GM12874 (cell line): ENCODE measurements around the gene RNF103.

Experiments
- CTCF ChIP-seq: IDR thresholded peaks from 2 replicates; pipeline ENCODE4 v1.5.1; 2011; ENCODE audit warnings: low read depth, mild to moderate bottlenecking, control low read depth, low read length, moderate library complexity; ENCODE audit not compliant: insufficient read depth

The RNF103 gene

GRCh38 chr2:86634352-86634751, 10.7 kb upstream of the RNF103 start:
- no peak for TF ChIP-seq CTCF

DNA sequence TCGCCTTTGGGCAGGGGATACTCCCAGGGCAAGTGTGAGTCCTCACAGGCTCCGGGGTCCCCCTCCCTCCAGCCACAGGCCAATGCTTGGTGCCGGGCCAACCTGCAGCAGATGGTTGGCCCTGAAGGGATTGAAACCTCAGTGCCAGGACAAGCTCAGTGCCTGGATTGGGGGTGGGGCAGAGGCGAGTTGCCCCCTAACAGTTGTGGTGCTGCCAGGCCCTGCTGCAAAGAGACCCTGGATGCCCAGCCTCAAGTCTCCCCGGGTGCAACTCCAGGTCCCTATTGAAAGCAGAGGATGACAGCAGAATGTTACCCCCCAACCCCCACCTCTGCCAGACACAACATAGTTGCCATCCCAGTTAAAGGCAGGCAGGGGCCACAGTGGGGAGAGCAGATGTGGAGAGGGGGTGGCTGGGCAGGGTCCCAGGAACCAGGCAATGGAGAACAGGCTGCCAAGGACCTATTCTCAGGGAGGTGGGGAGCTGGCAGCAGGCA, 9.5 kb upstream of the RNF103 start:
- no peak for TF ChIP-seq CTCF

DNA sequence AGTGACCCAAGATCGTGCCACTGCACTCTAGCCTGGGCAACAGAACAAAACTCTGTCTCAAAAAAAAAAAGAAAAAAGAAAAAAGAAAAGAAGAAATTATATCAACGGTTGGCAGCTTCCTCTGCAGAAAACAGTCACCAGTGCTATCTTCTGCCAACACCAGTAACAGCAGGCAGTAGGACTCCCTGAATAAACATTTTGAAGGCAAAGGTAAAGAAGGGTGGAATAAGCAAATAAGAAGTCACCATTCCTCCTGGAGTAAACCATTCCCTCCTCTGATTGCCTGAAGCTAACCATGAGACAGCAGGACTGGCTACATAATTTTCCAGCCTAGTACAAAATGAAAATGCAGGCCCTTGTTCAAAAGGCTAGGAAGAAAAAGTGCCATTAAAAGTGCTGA, 9.0 kb upstream of the RNF103 start:
- no peak for TF ChIP-seq CTCF

GRCh38 chr2:86631846-86632485, 8.3 kb upstream of the RNF103 start:
- TF ChIP-seq CTCF = no peak

- no peak for TF ChIP-seq CTCF
Observed at GRCh38 chr2:86628091-86628522, 4.4 kb upstream of the RNF103 start.

DNA sequence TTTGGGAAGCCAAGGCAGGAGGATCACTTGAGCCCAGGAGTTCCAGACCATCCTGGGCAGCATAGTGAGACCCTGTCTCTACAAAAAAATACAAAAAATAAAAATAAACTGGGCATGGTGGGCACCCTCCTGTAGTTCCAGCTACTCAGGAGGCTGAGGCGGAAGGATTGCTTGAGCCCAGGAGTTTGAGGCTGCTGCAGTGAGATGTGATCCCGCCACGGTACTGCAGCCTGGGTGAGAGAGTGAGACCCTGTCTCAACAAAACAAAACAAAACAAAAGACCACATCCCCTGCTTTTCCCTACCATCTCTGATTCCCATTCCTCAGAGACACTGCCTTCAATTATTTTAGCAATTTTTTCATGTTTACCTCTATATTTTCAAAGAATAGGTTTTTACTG, 3.9 kb upstream of the RNF103 start:
- no peak for TF ChIP-seq CTCF

DNA sequence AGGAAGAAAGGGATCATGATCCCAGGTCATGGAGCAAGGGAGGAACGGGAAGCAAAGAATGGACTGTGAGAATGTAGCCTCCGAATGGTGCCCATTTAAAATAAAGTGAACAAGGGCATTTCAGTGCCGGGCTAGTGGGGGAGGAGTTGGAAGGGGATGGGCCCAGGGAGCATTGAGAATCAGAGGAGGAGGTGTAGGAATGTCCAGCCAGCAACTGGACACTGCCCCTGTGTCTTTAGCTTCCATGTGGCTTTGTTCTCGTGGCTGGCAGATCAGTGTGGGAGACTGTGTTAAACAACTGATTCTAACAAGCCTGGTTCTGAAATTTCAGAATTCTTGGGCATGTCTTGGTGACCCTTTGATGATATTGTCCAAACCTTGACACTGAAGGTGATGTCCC, 1.4 kb upstream of the RNF103 start:
- no peak for TF ChIP-seq CTCF

GRCh38 chr2:86624267-86624547, 542 bp upstream of the RNF103 start:
- TF ChIP-seq CTCF = no peak
